Transverse colon (tissue), 4 donors: ENCODE data around the gene PLEKHA6. TPM values are rescaled to one million over a fixed set of nuclear protein-coding genes. Genes with fewer than 3 reads are reported as not detected.

Experiments used
- DNase-seq: peaks from one replicate; pipeline ENCODE4 v3.0.0-alpha.2; 2019
- H3K27ac ChIP-seq, 4 donors: fragments of 200-600 bp; sonication (generic); 2 replicates each; pipeline ENCODE4 v1.5.1; 2016 to 2018; ENCODE audit warnings: inconsistent platforms in 4 of 4
- H3K27me3 ChIP-seq: fragments of 200-600 bp; sonication (generic); 2 replicates; pipeline ENCODE4 v1.5.1; 2017; ENCODE audit warnings: inconsistent platforms
- H3K36me3 ChIP-seq, 4 donors: fragments of 200-600 bp; sonication (generic); 2 replicates each; pipeline ENCODE4 v1.5.1; 2017 to 2019; ENCODE audit warnings: inconsistent platforms in 4 of 4
- H3K4me1 ChIP-seq, 4 donors: fragments of 200-600 bp; sonication (generic); 2 replicates each; pipeline ENCODE4 v1.5.1; 2017 to 2020; ENCODE audit warnings: inconsistent platforms in 4 of 4
- H3K4me3 ChIP-seq, 4 donors: fragments of 200-600 bp; sonication (generic); 1 replicate in 1 of 4; 2 replicates in 3 of 4; pipeline versions ENCODE4 v1.5.1 to v1.6.1; 2017 to 2019; ENCODE audit warnings: inconsistent platforms in 4 of 4
- H3K9me3 ChIP-seq, 2 donors: fragments of 200-600 bp; sonication (generic); 2 replicates each; pipeline ENCODE4 v1.5.1; 2017 to 2019; ENCODE audit warnings: inconsistent platforms in 2 of 2
- CTCF ChIP-seq, 5 experiments: fragments of 200-600 bp in 3 of 5; fragments of 450-650 bp in 2 of 5; sonication (generic) in 3 of 5; IDR thresholded peaks; 1 replicate in 2 of 5; 2 replicates in 3 of 5; pipeline ENCODE4 v1.5.1; 2016 to 2017; ENCODE audit warnings: antibody characterized with exemption in 5 of 5, inconsistent platforms in 3 of 5, mild to moderate bottlenecking in 2 of 5, moderate library complexity in 1 of 5
- EP300 ChIP-seq: sonication (generic); formaldehyde crosslinking; IDR thresholded peaks from one replicate; pipeline ENCODE4 v1.6.1; 2017; ENCODE audit warnings: antibody characterized with exemption, low read depth
- POLR2A ChIP-seq: fragments of 450-650 bp; IDR thresholded peaks from one replicate; pipeline ENCODE4 v1.6.1; 2016; ENCODE audit warnings: antibody characterized with exemption, mild to moderate bottlenecking, moderate library complexity
- POLR2AphosphoS5 ChIP-seq, 3 donors: sonication (generic); formaldehyde crosslinking; IDR thresholded peaks; one replicate each; pipeline ENCODE4 v1.6.1; 2016; ENCODE audit warnings: antibody characterized with exemption in 3 of 3
- WGBS, 2 donors: methylation state at CpG; one replicate each; pipeline ENCODE4 v1.1.5; 2018; ENCODE audit warnings: low coverage in 1 of 2; 5-methylcytosine and 5-hydroxymethylcytosine counted together
- in situ Hi-C, 4 donors: fragments of 200-750 bp; cut with MboI; loops; one replicate each; pipeline versions ENCODE4 v1.15.0 to v1.15.1; 2017; ENCODE audit warnings: low sequenced_read_pairs in 3 of 4, low pct_ligation_motif_present in 1 of 4, low pct_unique_long_range_greater_than_20kb in 1 of 4
- intact Hi-C: fragments of 100-400 bp; cut with DNase I; formaldehyde crosslinking; loops from one replicate; pipeline ENCODE4 v1.15.1; 2023; ENCODE audit warnings: low total_unique reads
- total RNA-seq, 4 donors: library from RNA; depleted of rRNA; stranded (reverse); fragments of >200 nt; gene quantifications; one replicate each; pipeline ENCODE4 v1.1.0, GENCODE V29; 2016

Gene PLEKHA6
- total RNA-seq, 4 donors from 2014 or later = 58.7 to 209 (median 97.9) TPM

GRCh38 chr1:204251286-204251685, 108.4 kb downstream of the PLEKHA6 start:
- WGBS, 2 donors = 91 to 100% methylated on average over 2 to 7 of the region's 7 CpGs
- no peak overlapping the region for H3K4me3 ChIP-seq
- DNase-seq = no peak
- no peaks in the 10 kb centered on the region for H3K9me3 ChIP-seq
- no peaks in the 10 kb centered on the region for H3K27me3 ChIP-seq
- no peak overlapping the region for H3K27ac ChIP-seq
- peaks cover 0 to 5% (median 0%) of the 10 kb centered on the region in 4 donors for H3K36me3 ChIP-seq
- in situ Hi-C loops = loop anchor here in 1 of 4 donors (25.0 kb wide), 1 partner anchor 111 kb away; the partner anchor contains the start of gene PLEKHA6
- TF ChIP-seq EP300 (no peak), CTCF (IDR thresholded peaks at IDR 0.05) (no peak), POLR2AphosphoS5 (IDR thresholded peaks at IDR 0.05) (no peak), POLR2A (no peak)
- intact Hi-C loops = no loop called here
- H3K4me1 ChIP-seq = no peaks in the 10 kb centered on the region

GRCh38 chr1:204250428-204251030, 109.2 kb downstream of the PLEKHA6 start:
- 77 to 87% methylated on average over 8 to 12 of the region's 12 CpGs for WGBS, 2 donors
- DNase-seq = no peak
- H3K27ac ChIP-seq = no peak overlapping the region
- H3K27me3 ChIP-seq = no peaks in the 10 kb centered on the region
- TF ChIP-seq POLR2A (no peak), POLR2AphosphoS5 (IDR thresholded peaks at IDR 0.05) (no peak), EP300 (no peak), CTCF (IDR thresholded peaks at IDR 0.05) (no peak)
- intact Hi-C loops (no loop called here), in situ Hi-C loops (loop anchor here in 1 of 4 donors (25.0 kb wide), 1 partner anchor 112 kb away; the partner anchor contains the start of gene PLEKHA6)
- H3K36me3 ChIP-seq = peaks cover 0 to 4% (median 0%) of the 10 kb centered on the region in 4 donors
- no peak overlapping the region for H3K4me3 ChIP-seq
- H3K9me3 ChIP-seq = no peaks in the 10 kb centered on the region
- H3K4me1 ChIP-seq = no peaks in the 10 kb centered on the region

- Histone ChIP-seq H3K27ac (no peak overlapping the region), H3K4me1 (no peaks in the 10 kb centered on the region), H3K36me3 (peaks cover 0 to 4% (median 0%) of the 10 kb centered on the region in 4 donors), H3K4me3 (no peak overlapping the region), H3K27me3 (no peaks in the 10 kb centered on the region), H3K9me3 (no peaks in the 10 kb centered on the region)
- 60 to 85% methylated on average over 1 to 7 of the region's 7 CpGs for WGBS, 2 donors
- DNase-seq = no peak
- intact Hi-C loops = no loop called here
- in situ Hi-C loops = loop anchor here in 1 of 4 donors (25.0 kb wide), 1 partner anchor 112 kb away; the partner anchor contains the start of gene PLEKHA6
- TF ChIP-seq POLR2A (no peak), EP300 (no peak), POLR2AphosphoS5 (IDR thresholded peaks at IDR 0.05) (no peak), CTCF (IDR thresholded peaks at IDR 0.05) (no peak)
These were observed 109.8 kb downstream of the PLEKHA6 start for GRCh38 chr1:204249736-204250427.

GRCh38 chr1:204248954-204249353, 110.8 kb downstream of the PLEKHA6 start:
- TF ChIP-seq POLR2AphosphoS5 (IDR thresholded peaks at IDR 0.05) (no peak), CTCF (IDR thresholded peaks at IDR 0.05) (no peak), EP300 (no peak), POLR2A (no peak)
- no peaks in the 10 kb centered on the region for H3K4me1 ChIP-seq
- H3K4me3 ChIP-seq = no peak overlapping the region
- H3K27me3 ChIP-seq = no peaks in the 10 kb centered on the region
- DNase-seq = no peak
- no peak overlapping the region for H3K27ac ChIP-seq
- in situ Hi-C loops (no loop called here), intact Hi-C loops (no loop called here)
- peaks cover 0 to 8% (median 0%) of the 10 kb centered on the region in 4 donors for H3K36me3 ChIP-seq
- WGBS, 2 donors = 98% methylated on average over 3 of the region's 3 CpGs; no CpG with 5 or more reads in 1 of the 2 donors
- no peaks in the 10 kb centered on the region for H3K9me3 ChIP-seq
